ENCODE results near the gene RSPH10B.
"Not testable (repeated sequence)": the region's sequence is repeated elsewhere in the genome, so short reads cannot be mapped to it uniquely, and the experiment has no call there.

RSPH10B gene

GRCh38 chr7:5892498-5892897 lies 78.0 kb downstream of the RSPH10B start:
- no peak overlapping the region for H3K9ac ChIP-seq (ENCODE audit: insufficient read length, low read depth)
- H3K4me3 ChIP-seq (ENCODE audit: insufficient read length, low read depth) = no peak overlapping the region
- no peaks in the 10 kb centered on the region for H3K4me1 ChIP-seq (ENCODE audit: insufficient read depth, insufficient read length)
- H3K9me3 ChIP-seq (ENCODE audit: insufficient read depth, low read length) = no peaks in the 10 kb centered on the region
- DNase-seq (ENCODE audit: low read depth, low spot score) = no peak
- TF ChIP-seq YY1 (IDR thresholded peaks at IDR 0.05; ENCODE audit: insufficient read depth, insufficient read length) = no peak
- no peak for TF ChIP-seq SUZ12 (IDR thresholded peaks at IDR 0.05; ENCODE audit: extremely low read depth, insufficient read depth, insufficient read length)
- no peak for TF ChIP-seq ZNF274 (IDR thresholded peaks at IDR 0.05; ENCODE audit: low read depth, low read length)
- no peaks in the 10 kb centered on the region for H3K36me3 ChIP-seq (ENCODE audit: insufficient read depth, insufficient read length, low read length)
- no peaks in the 10 kb centered on the region for H3K27me3 ChIP-seq (ENCODE audit: insufficient read depth, insufficient read length)

GRCh38 chr7:5890244-5890643 lies 80.2 kb downstream of the RSPH10B start:
- H3K9ac ChIP-seq (ENCODE audit: insufficient read length, low read depth); H3K36me3 ChIP-seq (ENCODE audit: insufficient read depth, insufficient read length, low read length); H3K4me3 ChIP-seq (ENCODE audit: insufficient read length, low read depth); H3K4me1 ChIP-seq (ENCODE audit: insufficient read depth, insufficient read length); H3K27me3 ChIP-seq (ENCODE audit: insufficient read depth, insufficient read length); DNase-seq (ENCODE audit: low read depth, low spot score); H3K9me3 ChIP-seq (ENCODE audit: insufficient read depth, low read length): not testable (repeated sequence)

GRCh38 chr7:5888021-5888420 lies 82.5 kb downstream of the RSPH10B start:
- not testable (repeated sequence) for DNase-seq (ENCODE audit: low read depth, low spot score); H3K36me3 ChIP-seq (ENCODE audit: insufficient read depth, insufficient read length, low read length); H3K4me3 ChIP-seq (ENCODE audit: insufficient read length, low read depth); H3K4me1 ChIP-seq (ENCODE audit: insufficient read depth, insufficient read length); H3K27me3 ChIP-seq (ENCODE audit: insufficient read depth, insufficient read length); H3K9me3 ChIP-seq (ENCODE audit: insufficient read depth, low read length); H3K9ac ChIP-seq (ENCODE audit: insufficient read length, low read depth)

- not testable (repeated sequence) for H3K36me3 ChIP-seq (ENCODE audit: insufficient read depth, insufficient read length, low read length); H3K9me3 ChIP-seq (ENCODE audit: insufficient read depth, low read length); DNase-seq (ENCODE audit: low read depth, low spot score); H3K4me3 ChIP-seq (ENCODE audit: insufficient read length, low read depth); H3K4me1 ChIP-seq (ENCODE audit: insufficient read depth, insufficient read length); H3K9ac ChIP-seq (ENCODE audit: insufficient read length, low read depth); H3K27me3 ChIP-seq (ENCODE audit: insufficient read depth, insufficient read length)
Observed at GRCh38 chr7:5884431-5884830, 86.1 kb downstream of the RSPH10B start.

GRCh38 chr7:5880106-5880505 lies 90.4 kb downstream of the RSPH10B start:
- H3K4me3 ChIP-seq (ENCODE audit: insufficient read length, low read depth); H3K36me3 ChIP-seq (ENCODE audit: insufficient read depth, insufficient read length, low read length); H3K9me3 ChIP-seq (ENCODE audit: insufficient read depth, low read length); H3K9ac ChIP-seq (ENCODE audit: insufficient read length, low read depth); H3K4me1 ChIP-seq (ENCODE audit: insufficient read depth, insufficient read length); DNase-seq (ENCODE audit: low read depth, low spot score); H3K27me3 ChIP-seq (ENCODE audit: insufficient read depth, insufficient read length): not testable (repeated sequence)

GRCh38 chr7:5879591-5879990 lies 90.9 kb downstream of the RSPH10B start:
- H3K27me3 ChIP-seq (ENCODE audit: insufficient read depth, insufficient read length); DNase-seq (ENCODE audit: low read depth, low spot score); H3K4me1 ChIP-seq (ENCODE audit: insufficient read depth, insufficient read length); H3K4me3 ChIP-seq (ENCODE audit: insufficient read length, low read depth); H3K9me3 ChIP-seq (ENCODE audit: insufficient read depth, low read length); H3K9ac ChIP-seq (ENCODE audit: insufficient read length, low read depth); H3K36me3 ChIP-seq (ENCODE audit: insufficient read depth, insufficient read length, low read length): not testable (repeated sequence)
